Measurements from ENCODE around the gene CCDC179.

GRCh38 chr11:22828373-22828772 lies 31.9 kb downstream of the CCDC179 start:
- TF ChIP-seq CTCF (IDR thresholded peaks at IDR 0.05 in 8 of 11, conservative IDR thresholded peaks at IDR 0.05 in 3 of 11) (no peak), POLR2AphosphoS5 (IDR thresholded peaks at IDR 0.05) (no peak)
